22Rv1 (cell line): Measurements from ENCODE around the gene LRMDA.

Source experiments
- H3K27ac ChIP-seq: fragments of 450-650 bp; 2 replicates; pipeline ENCODE4 v1.5.1; 2017
- ZFX ChIP-seq: fragments of 450-650 bp; IDR thresholded peaks from 2 replicates; pipeline ENCODE4 v1.6.1; 2017; ENCODE audit warnings: antibody characterized with exemption, borderline replicate concordance
- TF ChIP-seq, protein P1 (sequence below): fragments of 450-650 bp; IDR thresholded peaks from 2 replicates; pipeline ENCODE4 v1.5.1; 2017; ENCODE audit warnings: mild to moderate bottlenecking

The LRMDA gene

DNA sequence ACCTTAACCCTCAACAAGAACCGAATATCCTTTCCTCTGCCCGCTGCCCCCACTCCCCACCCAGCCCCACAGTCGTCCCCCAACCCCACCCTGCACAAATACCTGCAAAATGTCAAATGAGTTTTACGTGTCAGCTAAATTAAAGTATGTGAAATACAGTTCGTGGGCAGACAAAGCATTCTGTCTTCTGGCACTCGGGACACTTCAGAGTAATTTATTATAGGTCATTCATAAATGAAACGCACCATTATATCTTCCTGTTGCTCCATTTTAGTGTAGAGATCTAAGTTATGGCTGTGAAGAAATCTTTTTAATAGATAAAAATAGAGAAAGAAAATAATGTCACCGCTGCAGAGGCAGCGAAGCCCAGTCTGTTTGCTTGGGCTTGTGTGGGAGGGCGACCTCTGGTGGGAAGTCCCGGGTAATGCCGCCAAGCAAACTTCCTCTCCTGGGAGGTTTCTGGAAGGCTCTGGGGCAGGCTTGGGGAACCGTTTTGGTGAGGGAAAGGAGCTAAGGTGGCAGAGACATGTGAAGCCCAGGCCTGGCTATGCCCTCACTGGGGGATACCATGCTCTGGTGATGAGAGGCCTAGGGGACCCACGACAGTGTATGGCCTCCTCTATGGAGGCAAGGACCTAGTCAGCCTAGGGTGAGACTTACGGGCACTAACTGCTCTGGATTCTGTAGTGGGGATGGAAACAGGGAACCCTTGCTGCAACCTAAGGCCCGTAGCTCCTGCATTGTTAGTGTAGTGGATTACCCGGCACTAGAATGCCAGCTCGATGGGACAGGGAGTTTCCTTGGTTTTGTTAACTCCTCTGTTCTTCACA is 604.9 kb downstream of the LRMDA start:
- TF ChIP-seq, protein P1, sequence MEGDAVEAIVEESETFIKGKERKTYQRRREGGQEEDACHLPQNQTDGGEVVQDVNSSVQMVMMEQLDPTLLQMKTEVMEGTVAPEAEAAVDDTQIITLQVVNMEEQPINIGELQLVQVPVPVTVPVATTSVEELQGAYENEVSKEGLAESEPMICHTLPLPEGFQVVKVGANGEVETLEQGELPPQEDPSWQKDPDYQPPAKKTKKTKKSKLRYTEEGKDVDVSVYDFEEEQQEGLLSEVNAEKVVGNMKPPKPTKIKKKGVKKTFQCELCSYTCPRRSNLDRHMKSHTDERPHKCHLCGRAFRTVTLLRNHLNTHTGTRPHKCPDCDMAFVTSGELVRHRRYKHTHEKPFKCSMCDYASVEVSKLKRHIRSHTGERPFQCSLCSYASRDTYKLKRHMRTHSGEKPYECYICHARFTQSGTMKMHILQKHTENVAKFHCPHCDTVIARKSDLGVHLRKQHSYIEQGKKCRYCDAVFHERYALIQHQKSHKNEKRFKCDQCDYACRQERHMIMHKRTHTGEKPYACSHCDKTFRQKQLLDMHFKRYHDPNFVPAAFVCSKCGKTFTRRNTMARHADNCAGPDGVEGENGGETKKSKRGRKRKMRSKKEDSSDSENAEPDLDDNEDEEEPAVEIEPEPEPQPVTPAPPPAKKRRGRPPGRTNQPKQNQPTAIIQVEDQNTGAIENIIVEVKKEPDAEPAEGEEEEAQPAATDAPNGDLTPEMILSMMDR, result peak; percentile 96
- TF ChIP-seq ZFX, result no peak
- peak overlapping the region; percentile 97 for H3K27ac ChIP-seq

DNA sequence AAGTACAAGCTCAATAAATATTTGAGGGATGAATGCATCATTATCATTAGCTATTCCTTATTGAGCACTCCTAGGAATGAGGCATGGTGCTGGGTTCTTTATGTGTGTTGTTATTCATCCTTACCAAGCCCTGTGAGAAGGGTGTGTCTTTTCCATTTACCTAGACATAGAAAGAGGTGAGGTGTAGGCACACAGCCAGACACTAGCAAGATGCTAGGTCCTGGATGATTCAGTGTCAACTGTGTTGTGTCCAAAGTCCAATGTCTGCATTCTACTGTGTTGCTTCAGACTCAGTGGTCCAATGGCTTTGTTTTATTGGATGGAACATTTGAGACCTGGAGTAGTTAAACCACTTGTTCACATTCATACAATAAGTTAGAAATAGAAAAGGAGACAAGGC is 605.5 kb downstream of the LRMDA start:
- peak overlapping the region; percentile 97 for H3K27ac ChIP-seq
- no peak for TF ChIP-seq ZFX
- TF ChIP-seq, protein P1, result no peak

DNA sequence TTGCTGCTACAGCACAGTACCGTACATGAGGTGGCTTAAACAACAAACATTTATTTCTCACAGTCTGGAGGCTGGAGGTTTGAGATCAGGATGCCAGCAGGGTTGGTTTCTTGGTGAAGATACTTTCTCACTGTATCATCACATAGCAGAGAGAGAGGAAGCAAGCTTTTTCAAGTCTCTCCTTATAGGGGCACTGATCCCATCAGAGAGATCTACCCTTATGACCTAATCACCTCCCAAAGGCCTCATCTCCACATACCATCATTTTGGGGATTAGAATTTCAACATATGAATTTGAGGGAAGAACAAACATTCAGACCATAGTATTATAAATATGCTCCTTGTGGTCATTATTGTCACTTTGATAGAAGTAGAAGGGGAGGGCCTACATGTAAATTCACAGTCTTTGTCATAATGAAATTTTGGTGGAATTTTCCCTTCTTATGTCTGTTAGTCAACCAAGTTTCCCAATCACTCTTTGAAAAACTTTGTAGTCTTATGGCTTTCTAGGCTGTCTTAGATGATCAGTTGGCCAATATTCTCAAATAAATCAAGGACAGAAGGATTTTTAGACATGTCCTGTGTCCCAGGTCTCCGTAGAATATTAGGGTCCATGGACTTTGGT is 606.2 kb downstream of the LRMDA start:
- TF ChIP-seq, protein P1, result no peak
- TF ChIP-seq ZFX, result no peak

DNA sequence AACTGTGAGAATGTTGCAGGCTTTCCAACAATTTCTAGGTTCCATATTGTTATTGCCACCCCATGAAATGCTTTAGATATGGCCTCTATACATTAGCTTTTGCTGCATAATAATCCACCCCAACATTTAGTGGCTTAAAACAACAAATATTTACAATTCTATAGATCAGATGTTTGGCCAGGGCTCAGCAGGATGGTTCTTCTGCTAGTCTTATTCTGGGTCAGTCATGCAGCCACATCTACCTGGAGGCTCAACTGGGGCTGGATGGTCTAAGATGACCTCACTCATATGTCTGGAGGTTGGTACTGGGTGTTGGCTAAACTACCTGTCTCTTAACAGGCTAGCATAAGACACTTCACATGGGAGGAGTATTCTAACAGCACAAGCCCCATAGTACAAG is 607.3 kb downstream of the LRMDA start:
- TF ChIP-seq, protein P1, result no peak
- TF ChIP-seq ZFX, result no peak
- H3K27ac ChIP-seq, result no peak overlapping the region

More for the DNA sequence above, 606.2 kb downstream of the LRMDA start:
- peak overlapping the region; percentile 97 for H3K27ac ChIP-seq

DNA sequence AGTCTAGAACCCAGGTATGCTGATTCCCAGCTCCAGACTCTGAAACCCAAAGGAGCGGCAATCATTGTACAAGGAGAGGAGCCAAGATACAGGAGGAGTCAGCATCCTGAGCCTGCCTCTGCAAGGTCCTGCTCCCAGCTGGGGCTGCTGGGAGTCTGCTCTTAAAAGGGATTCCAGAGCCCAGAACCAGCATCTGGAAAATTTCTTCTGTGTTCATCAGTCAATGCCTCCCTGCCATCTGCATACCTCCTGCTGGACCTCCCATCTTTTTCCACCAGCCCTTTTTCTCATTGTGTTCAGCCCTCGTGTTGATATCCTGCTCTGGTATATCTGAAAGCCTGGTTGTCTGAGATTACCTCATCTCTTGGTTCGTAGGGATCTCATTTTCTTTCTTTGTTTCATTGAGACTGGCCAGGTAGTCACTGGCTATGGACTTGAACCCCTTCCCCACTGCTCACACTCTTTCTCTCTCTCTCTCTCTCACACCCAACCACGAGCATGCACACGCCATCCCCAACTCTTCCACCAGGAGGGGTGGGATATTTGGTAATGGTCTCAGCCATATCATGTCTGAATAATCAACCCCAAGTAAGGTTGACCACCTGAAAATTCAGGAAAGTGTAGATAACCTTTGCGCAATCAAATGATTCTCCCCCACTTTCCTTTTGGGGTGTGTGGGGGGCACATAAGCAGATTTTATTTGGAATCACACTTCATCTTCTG is 608.8 kb downstream of the LRMDA start:
- TF ChIP-seq, protein P1, result peak; percentile 8; the same call in 1 of the 2 replicates
- TF ChIP-seq ZFX, result no peak
- H3K27ac ChIP-seq, result no peak overlapping the region

DNA sequence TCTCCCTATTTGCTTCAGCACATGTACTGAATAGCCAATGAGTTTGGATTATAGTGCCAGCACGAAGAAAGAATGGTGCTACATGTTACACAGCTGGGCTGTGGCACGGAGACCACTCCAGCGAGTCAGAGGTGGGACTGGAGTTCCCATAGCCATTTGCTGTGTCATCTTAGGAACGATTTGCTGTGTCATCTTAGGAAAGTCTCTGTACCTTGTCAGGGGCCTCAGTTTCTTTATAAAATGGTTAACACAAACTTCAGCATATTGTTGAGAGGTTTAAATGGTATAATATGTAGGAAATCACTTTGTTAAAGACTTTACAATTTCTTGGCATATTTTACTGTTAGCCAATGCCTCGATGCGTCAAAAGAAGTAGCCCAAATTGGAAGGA is 609.4 kb downstream of the LRMDA start:
- H3K27ac ChIP-seq, result no peak overlapping the region
- TF ChIP-seq, protein P1, result no peak
- no peak for TF ChIP-seq ZFX
